Activated CD4-positive, CD25-positive, alpha-beta regulatory T cell treated with anti-CD3 and anti-CD28 coated beads, Interleukin-2, amount 50 U/mL, for 72 hours (primary cell): ENCODE results near the gene SIRT3.
A peak's percentile ranks its signal among the peaks of the same experiment; 100 is the strongest.

Experiments
- DNase-seq: peaks from one replicate; pipeline ENCODE4 v3.0.0; 2021

The SIRT3 gene

DNA sequence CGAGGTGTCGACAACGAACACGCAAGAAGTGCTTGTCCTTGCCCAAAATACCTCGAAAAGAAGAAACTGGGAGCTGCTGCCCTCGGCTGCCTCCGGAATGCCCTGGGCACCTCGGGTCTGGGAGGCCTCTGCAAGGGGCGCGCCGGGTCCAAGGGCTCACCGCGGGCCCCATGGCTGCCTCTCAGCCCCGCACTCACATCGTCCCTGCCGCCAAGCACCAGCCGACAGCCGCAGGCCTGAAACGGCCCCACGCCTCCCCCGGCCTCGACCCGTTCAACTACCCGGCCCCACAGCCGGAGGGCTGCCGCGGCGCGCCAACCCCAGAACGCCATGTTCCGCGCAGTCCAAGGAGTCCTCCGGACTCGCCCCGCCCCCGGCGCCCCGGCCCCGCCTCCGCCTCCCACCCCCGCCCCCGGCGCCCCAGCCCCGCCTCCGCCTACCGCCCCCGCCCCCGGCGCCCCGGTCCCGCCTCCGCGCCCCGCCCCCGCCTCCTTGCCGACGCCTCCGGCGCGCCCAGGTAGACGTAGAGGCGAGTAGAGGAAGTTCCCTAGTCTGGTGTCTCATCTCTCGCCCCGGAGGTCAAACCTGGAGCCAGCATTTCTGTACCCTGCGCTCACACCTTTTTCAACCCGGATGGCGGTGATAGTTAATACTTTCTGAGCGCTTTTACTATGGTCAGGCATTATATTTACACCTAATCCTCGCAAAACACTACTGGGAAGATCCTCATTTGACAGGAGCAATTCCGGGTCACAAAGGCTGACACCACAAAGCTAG lies at the start of gene SIRT3:
Gene SIRT3 (minus strand): TSS at position 346 of the 777 bp plus-strand sequence. CDS start 14 bp downstream, at position 332.
- peak; percentile 78 for DNase-seq

DNA sequence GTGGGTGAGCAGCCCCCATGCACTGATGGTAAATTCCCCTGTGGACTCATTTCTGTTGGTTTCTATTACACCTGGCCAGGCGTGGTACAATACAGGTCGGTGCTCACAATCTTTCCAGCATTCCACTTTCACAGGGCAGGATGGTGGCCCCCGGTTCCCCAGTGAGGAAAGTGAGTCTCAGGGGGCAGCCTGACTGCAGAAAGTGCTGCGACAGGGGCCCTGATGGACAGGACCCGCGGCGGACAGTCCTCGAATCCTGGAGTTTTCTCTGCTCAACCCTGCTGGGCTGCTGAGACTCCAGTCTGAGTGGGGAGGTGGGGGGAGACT lies 49.7 kb upstream of the SIRT3 start:
- peak; percentile 23 for DNase-seq

DNA sequence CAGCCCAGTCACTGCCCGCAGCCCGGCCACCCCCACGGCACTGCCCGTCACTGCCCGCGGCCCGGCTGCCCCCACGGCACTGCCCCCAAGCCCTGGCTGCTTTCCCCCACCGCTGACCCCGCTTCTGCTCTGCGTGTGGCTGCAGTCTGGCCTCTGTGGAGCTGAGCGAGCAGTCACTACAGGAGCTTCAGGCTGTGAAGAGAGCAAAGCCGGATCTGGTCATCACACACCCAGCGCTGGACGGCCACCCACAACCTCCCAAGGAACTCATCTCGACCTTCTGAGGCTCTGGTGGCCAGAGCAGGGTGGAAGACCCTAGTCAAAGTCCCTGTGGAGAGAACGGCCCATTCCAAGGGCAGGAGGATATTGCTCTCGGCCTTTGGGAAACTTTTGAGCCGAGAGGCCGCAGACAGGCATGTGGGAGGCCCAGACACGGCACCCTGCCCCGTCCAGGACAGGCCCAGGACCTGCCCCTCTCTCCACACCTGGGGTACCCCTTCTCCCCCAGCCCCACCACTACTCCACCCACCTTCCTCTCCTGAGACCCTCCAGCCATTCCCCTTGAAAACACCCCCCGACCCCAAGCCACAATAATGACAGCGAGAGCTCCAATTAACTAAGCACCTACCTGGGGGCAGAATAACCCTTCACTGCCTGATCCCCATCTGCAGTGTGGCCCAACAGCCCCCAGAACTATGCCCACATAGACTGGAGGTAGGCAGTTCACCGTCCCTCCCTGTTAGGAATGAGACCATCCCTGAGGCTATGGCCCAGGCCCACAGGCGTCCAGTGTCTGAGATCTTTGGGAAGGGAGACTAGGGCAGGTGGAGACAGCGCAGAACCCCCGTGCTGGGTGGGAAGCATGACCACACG lies 49.1 kb upstream of the SIRT3 start:
- DNase-seq = peak; percentile 26

DNA sequence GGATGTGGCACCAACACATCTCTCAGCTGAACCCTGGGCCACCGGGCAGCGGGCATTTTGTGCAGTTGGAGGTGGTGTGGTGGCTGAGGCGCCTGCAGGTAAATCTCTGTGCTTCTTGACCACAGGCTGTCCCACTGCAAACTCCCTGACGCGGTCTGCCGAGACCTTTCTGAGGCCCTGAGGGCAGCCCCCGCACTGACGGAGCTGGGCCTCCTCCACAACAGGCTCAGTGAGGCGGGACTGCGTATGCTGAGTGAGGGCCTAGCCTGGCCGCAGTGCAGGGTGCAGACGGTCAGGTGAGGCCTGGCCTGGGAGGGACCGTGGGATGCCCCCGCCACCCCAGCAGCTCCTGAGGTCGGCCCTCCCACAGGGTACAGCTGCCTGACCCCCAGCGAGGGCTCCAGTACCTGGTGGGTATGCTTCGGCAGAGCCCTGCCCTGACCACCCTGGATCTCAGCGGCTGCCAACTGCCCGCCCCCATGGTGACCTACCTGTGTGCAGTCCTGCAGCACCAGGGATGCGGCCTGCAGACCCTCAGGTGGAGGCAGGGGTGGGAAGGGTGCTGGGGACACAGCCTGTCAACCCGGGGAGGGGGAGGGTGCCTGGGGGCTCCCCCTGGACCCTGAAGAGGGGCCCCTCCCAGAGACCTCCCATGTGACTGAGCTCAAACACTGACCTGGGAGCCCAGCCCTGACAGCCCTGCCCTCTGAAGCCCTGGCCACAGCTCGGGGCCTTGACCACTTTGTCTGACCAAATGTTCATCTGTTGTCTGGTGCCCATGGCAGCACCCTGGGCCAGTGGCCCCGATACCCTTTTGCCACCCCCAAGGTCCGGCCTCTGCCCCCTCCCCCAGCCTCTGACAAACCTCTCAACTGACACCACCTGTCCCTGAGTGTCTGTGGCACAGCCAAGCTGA lies 48.2 kb upstream of the SIRT3 start:
- DNase-seq = peak; percentile 28

DNA sequence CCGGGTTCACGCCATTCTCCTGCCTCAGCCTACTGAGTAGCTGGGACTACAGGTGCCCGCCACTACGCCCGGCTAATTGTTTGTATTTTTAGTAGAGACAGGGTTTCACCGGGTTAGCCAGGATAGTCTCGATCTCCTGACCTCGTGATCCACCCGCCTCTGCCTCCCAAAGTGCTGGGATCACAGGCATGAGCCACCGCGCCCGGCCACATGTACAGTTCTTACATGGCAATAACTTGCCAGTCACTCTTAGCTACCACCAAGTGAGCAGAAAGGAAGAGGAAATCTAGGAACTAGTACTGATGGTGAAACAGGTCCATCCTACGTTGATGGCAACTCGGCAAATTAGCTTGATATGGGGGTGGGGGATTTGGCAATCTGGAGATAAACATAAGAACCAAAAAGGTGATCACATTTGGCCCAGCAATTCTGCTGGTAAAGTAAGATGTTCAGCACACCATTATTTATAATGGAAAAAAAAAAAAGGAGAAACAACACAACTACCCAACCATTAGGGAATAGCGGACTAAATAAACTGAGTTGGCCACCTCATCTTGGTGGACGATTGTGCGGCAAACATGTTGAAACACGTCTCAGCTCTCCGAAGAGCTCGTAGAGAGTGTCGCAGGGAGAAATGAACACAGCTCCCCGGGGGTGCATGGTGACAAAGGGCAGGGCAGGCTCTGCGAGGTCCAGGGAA lies 47.4 kb upstream of the SIRT3 start:
- peak; percentile 21 for DNase-seq

DNA sequence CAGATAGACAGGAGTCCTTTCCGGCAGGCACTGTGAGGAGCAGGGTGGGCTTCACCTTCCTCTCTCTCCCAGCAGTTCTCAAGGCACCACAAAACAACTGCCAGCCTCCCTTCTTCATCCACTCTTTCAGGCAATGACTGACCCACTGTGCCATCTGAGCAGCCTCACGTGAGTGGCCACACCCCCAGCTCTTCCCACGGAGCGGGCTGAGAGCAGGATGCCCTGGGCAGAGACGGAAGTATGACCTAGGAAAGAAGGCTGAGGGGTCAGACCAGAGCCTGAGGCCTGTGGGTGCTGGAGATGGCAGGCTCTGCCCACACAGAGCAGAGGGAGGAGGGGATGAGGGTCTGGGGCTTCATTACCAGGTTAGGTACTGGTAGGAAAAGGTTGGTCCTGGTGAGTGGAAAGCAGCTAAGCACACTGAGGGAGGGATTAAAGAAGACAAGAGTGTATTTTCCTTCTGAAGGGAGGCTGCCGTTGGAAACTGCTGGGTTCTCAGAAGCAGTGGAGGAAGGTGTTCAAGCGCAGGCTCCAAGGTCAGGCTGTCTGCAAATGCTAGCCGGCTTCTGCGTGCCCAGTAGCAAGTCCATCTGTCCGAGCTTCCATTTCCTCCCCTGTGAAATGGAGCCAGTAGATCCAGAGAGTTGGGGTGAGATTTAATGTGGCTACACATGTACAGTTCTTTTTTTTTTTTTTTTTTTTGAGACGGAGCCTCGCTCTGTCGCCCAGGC lies 46.7 kb upstream of the SIRT3 start:
- no peak for DNase-seq

DNA sequence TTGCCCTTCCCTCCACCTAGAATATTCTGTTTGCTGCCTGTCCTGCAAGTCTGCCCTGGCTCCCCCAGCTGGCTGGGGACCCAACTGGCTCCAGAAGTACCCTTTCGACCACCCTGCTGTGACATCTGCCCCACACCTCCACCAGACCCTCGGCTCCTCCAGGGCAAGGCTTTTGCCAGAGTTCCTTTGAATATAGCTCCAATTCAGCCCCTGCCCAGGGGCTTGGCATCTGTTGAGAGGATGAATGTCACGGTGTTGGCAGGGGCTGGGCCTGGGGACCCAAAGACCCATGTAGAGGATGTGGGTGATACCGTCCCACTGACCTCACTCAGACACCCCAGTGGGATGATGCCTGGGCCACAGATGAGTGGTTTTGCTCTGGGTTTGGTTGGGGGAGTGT lies 46.0 kb upstream of the SIRT3 start:
- DNase-seq = peak; percentile 27

DNA sequence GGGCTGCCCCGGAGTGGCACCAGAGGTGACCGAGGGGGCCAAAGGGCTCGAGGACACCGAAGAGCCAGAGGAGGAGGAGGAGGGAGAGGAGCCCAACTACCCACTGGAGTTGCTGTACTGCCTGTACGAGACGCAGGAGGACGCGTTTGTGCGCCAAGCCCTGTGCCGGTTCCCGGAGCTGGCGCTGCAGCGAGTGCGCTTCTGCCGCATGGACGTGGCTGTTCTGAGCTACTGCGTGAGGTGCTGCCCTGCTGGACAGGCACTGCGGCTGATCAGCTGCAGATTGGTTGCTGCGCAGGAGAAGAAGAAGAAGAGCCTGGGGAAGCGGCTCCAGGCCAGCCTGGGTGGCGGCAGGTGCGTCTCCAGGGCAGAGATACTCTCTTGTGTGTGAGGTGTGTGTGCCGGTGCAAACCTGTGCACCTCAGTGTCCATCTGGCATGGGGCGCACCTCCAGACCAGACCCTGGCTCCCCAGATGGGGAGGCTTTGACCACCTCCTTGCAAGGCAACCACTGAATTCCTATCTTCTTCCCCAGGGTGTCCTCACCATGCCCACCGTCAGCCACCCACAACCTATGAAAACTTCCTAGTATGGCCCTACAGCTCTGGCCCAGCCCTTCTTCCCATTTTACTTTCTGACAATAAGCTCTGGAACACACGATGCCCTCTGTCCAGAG lies 45.5 kb upstream of the SIRT3 start:
- DNase-seq = peak; percentile 37

DNA sequence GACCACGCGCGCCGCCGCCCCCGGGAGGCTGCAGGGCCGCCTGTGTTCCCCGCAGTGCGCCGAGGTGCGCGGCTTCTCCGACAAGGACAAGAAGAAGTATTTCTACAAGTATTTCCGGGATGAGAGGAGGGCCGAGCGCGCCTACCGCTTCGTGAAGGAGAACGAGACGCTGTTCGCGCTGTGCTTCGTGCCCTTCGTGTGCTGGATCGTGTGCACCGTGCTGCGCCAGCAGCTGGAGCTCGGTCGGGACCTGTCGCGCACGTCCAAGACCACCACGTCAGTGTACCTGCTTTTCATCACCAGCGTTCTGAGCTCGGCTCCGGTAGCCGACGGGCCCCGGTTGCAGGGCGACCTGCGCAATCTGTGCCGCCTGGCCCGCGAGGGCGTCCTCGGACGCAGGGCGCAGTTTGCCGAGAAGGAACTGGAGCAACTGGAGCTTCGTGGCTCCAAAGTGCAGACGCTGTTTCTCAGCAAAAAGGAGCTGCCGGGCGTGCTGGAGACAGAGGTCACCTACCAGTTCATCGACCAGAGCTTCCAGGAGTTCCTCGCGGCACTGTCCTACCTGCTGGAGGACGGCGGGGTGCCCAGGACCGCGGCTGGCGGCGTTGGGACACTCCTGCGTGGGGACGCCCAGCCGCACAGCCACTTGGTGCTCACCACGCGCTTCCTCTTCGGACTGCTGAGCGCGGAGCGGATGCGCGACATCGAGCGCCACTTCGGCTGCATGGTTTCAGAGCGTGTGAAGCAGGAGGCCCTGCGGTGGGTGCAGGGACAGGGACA lies 44.8 kb upstream of the SIRT3 start:
- DNase-seq = peak; percentile 45

DNA sequence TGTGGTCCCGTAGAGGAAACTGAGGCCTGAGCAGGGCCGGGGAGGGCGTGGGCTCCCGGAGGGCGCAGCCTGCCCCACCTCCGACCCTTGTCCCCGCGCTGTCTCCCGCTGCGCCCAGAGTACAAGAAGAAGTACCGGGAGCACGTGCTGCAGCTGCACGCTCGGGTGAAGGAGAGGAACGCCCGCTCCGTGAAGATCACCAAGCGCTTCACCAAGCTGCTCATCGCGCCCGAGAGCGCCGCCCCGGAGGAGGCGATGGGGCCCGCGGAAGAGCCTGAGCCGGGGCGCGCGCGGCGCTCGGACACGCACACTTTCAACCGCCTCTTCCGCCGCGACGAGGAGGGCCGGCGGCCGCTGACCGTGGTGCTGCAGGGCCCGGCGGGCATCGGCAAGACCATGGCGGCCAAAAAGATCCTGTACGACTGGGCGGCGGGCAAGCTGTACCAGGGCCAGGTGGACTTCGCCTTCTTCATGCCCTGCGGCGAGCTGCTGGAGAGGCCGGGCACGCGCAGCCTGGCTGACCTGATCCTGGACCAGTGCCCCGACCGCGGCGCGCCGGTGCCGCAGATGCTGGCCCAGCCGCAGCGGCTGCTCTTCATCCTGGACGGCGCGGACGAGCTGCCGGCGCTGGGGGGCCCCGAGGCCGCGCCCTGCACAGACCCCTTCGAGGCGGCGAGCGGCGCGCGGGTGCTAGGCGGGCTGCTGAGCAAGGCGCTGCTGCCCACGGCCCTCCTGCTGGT lies 44.0 kb upstream of the SIRT3 start:
- peak; percentile 36 for DNase-seq

DNA sequence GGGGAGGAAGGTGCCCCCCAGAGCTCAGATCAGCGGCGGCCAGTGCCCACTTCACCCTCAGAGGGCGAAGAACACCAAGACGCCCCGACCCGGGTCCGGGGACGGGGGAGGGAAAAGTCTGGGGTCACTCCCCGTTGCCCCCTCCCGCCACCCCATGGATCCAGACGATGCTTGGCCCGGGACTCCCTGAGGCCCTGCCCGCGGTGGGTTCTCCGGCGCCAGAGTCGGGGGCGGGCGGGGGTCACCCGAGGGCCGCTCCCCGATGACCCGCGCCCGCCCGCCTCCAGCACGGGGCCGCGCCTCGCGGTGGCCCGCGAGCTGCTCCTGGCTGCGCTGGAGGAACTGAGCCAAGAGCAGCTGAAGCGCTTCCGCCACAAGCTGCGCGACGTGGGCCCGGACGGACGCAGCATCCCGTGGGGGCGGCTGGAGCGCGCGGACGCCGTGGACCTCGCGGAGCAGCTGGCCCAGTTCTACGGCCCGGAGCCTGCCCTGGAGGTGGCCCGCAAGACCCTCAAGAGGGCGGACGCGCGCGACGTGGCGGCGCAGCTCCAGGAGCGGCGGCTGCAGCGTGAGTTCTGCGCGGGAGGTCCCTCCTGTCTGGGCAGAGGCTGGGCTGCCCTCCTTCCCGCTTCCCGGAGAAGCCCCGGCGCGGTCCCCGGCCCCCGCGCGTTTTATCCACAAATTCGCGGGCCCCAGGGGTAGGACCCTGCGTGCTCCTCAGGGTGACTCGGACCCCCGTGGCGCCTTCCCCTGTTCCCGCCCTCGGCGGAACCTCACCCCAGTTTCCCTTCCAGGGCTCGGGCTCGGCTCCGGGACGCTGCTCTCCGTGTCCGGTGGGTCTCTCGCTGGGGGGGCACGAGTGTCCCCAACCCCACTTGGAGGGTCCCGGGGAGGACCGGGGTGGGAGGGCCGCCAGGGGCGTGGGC lies 43.2 kb upstream of the SIRT3 start:
- peak; percentile 37 for DNase-seq

DNA sequence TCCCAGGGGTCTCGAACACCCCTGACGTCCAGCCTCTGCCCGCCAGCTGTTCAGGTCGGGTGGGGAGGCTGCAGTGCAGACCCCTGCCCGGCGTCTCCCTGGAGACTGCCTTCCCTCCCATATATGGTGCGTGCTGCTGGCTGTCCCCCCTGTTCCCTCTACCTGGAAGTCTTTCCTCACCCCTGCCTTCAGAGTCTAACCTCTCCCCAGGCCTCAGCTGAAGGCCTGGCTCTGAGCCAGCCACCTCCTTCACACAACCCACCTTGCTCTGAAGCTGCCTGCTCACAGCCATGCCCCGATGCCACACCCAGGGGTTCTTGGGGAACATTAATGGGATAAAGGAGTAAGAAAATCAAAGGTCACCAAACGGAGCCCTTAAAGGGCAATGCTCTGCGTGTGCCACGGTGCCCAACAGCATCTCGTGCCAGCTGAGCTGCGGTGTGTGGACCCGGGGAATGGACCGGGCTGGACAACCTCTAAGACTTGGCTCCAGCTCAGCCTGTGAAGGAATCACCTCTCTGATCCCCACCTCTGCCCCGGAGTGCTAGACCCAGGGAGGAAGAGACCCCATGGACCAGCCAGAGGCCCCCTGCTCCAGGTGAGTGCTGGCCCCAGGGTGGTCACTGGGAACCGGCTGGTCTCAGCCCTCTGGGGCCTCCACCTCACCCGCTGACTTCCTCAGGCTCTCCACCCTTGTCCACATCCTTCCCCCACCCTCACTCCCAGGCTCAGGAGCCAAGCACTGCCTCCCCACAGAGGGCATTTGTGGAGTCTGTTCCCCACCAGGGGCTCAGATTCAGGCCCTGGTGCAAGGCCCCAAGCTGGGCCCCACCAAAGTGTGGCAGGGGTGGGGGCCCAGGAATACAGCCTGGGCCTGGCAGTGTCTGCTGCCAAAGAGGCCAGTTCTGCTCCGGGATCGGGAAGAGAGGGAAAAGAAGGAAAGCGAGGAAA lies 42.1 kb upstream of the SIRT3 start, which contains the start of gene NLRP6:
Gene NLRP6 (plus strand): TSS at position 407 of the 951 bp plus-strand sequence. CDS start 163 bp downstream, at position 570.
- DNase-seq = peak; percentile 28

DNA sequence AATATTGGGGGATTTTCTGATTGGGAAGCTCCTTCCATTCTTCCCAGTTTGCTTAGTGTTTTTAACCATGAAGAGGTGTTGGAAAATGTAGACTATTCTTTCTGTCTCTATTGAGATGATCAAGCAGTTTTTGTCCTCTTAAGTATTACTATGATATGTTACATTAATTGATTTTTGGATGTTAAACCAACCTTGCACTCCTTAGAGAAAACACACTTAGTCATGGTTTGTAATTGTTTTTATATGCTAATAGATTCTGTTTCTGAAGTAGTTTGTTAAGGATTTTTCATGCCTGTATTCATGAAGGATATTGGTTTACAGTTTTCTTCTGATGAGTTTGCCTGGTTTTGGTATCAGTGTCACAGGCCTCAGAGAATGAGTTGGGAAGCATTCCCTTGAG lies 40.1 kb upstream of the SIRT3 start:
- DNase-seq = no peak

DNA sequence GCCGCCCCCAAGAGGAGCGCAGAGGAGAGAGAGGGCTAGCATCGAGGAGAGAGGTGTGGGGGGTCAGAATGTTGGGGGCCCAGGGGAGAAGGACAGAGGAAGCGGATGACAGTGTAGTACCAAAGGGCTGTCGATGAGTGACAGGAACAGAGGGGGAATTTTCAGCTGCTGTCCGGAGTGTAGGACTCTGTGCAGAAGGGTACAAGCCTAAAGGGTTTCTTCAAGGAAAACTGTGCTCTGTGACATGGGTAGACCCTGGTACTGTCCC lies 36.7 kb upstream of the SIRT3 start:
- no peak for DNase-seq

DNA sequence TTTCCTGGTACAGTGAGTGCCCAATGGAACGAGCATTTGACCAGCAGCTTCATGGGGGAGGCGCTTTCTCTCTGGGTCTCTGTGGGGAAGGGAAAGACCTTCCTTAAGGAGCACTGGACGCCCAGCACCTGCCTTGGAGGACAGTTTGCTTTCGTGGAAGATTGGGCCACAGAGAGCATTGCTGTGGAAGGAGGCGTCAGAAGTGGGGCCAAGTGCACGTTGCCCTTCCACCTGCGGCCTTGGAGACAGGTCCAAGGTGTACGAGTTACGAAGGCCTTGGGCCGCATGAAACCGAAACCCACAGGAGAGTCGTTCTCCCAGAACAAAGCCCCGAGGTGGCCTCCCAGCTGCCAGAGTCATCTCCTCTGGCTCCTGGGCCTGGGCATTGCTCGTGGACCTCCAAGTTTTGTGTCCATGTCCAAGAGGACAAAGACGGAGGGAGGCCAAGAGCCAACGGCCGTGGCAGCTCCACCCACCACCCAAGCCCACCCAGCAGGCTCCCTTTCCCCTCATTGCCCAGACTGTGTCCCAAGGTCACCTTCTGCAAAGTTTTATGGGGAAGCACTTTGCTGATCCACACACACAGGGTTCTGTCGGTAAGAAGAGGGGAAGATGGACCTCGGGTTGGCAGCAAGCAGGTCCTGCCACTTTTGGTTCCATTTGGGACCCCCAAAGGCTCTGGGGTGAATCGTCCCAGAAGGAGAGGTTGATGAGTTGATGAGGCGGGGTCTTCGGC lies 36.2 kb upstream of the SIRT3 start:
- DNase-seq = peak; percentile 28

DNA sequence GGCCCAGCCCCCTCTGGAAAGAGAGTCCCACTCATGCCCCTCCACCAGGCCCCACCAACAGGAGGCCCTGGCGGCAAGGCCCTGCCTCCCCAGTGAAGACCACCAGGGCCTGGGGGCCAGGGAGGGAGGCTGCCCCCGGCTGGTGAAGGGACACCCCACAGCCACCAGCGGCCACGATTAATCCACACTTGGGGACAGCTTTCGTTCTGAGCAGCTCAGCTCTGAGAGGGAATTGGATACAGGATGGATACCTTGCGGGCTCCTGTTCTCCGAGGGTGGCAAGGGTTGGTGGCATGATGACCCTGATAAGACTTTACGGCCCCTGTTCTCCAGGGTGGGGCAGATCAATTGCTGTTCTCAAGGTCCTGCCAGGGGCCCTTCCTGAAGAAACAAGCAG lies 35.2 kb upstream of the SIRT3 start:
- peak; percentile 30 for DNase-seq
